SU-DHL-6 (cell line): Measurements from ENCODE around the gene FAM124B.

ENCODE experiments used
- CTCF ChIP-seq: fragments of 200-600 bp; sonication (generic); IDR thresholded peaks from one replicate; pipeline ENCODE4 v1.5.1; 2017; ENCODE audit warnings: antibody characterized with exemption, mild to moderate bottlenecking, low read length, moderate library complexity; ENCODE audit not compliant: insufficient read depth, poor library complexity, severe bottlenecking
- EZH2phosphoT487 ChIP-seq: fragments of 200-600 bp; sonication (generic), shearing (Covaris generic); conservative IDR thresholded peaks from 2 replicates; pipeline ENCODE4 v1.6.1; 2018; ENCODE audit warnings: mild to moderate bottlenecking, antibody characterized with exemption, low read length, moderate library complexity, mixed read lengths

GRCh38 chr2:224400886-224401632 lies 848 bp downstream of the FAM124B start:
- TF ChIP-seq CTCF (no peak), EZH2phosphoT487 (no peak)
